NCI-H82 (cell line): ENCODE results near the gene SYT3.
"Not testable (repeated sequence)": the region's sequence is repeated elsewhere in the genome, so short reads cannot be mapped to it uniquely, and the experiment has no call there.

Experiments
- DNase-seq: peaks from one replicate; lab custom pipeline; 2025; lab: John Stamatoyannopoulos, UW

SYT3 gene

GRCh38 chr19:50602935-50603334 is 36.7 kb downstream of the SYT3 start:
- DNase-seq: no peak

DNA sequence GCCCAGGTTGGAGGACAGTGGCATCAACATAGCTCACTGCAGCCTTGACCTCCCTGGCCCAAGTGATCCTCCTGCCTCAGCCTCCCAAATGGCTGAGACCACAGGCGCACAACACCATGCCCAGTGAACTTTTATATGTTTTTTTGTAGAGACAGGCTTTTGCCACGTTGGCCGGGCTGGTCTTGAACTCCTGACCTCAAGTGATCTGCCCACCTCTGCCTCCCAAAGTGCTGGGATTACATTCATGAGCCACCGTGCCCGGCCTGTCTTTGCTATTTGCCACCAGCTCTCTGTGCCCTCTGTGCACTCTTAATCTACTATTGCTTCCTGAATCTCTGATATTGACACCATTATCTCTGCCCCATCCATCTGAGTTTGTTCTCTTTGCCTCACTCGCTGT is 37.2 kb downstream of the SYT3 start:
- DNase-seq: no peak

GRCh38 chr19:50602089-50602422 is 37.6 kb downstream of the SYT3 start:
- no peak for DNase-seq

DNA sequence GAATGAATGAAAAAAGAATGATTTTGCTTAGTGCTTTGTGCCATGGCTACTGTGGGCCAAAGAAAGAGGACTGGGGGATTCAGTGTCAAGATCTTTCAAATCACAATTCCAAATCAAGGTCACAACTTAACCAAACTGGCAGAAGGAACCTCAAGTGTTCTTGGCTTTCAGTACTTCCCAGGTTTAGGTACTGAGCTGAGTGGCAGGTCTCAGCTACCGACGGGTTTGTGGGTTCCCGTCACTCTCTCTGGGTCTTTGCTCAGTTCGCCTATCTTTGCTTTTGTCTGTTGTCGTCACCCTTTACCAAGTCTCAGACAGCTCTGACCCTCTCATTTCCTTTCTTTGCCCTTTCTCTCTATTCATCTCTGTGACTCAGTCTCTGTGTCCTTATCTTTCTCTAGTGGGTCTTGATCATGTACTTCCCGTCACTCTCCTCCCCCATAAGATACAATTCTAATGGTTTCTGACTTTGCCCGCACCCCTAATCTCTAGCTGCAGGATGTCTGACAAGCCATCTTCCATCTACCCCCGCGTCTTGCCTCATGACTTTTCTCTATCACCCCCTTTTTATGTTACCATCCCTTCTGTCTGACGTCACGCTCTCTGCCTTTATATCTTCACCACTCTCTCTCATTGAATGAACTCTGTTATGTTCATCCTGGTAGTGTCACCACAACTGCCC is 38.1 kb downstream of the SYT3 start:
- DNase-seq: no peak

DNA sequence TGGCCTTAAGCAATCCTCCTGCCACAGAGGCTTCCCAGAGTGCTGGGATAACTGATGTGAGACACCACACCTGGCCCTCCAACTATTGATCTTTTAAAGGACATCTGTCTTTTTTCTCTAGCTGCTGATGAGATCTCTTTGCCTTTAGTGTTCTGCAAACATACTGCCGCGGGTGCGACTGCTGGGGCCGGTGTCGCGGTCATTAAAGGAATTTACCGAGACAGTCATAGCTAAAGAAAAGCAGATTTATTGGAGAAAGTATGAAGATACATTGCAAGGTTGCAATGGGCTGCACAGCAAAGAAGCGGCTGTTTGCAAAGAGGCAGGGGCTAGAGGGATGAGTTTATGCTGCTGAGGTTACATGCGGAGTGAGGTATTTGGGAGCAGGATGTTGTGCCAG is 40.3 kb downstream of the SYT3 start:
- no peak for DNase-seq

- DNase-seq: no peak
Measured at GRCh38 chr19:50590191-50590590, 49.5 kb downstream of the SYT3 start.

- DNase-seq: not testable (repeated sequence)
Measured at GRCh38 chr19:50581795-50582660, 57.7 kb downstream of the SYT3 start.

DNA sequence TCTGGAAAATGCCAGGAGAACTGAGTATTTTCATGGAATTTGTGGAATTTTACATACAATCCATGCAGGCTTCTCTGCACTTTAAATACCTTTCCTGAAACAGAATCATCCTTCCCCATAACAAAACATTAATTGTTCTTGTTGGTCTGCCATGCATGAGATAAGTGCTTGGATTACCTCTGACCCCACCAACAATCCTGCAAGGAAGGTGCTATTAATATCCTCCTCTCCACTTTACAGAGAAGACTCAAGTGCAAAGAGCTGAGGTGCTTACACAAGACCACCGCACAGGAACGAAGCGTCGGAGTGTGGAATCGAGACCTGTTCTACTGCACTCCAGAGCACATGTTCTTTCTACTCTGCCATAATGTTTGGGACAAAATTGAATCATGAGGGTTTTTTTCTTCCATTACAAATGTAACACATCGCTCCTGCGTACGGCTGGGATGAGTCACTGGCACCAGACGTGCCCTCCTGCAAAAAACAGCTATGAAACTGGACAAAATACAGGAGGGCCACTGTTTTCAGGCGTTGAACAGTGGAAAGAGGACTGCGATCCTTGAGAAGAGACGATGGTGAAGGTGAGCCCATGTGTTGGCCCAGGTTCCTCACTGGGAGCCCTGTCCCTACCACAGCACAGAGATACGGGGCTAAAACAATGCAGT is 58.6 kb downstream of the SYT3 start:
- DNase-seq: no peak

GRCh38 chr19:50580240-50580639 is 59.4 kb downstream of the SYT3 start:
- DNase-seq: no peak

- DNase-seq: not testable (repeated sequence)
Measured at GRCh38 chr19:50576769-50577168, 62.9 kb downstream of the SYT3 start.

GRCh38 chr19:50573741-50574461 is 65.8 kb downstream of the SYT3 start:
- DNase-seq: no peak
